SW 1271 (cell line): ENCODE results near the gene ORMDL3.

ENCODE experiments used
- DNase-seq, 2 experiments: peaks; one replicate each; lab custom pipeline; 2025; lab: John Stamatoyannopoulos, UW

Gene ORMDL3

DNA sequence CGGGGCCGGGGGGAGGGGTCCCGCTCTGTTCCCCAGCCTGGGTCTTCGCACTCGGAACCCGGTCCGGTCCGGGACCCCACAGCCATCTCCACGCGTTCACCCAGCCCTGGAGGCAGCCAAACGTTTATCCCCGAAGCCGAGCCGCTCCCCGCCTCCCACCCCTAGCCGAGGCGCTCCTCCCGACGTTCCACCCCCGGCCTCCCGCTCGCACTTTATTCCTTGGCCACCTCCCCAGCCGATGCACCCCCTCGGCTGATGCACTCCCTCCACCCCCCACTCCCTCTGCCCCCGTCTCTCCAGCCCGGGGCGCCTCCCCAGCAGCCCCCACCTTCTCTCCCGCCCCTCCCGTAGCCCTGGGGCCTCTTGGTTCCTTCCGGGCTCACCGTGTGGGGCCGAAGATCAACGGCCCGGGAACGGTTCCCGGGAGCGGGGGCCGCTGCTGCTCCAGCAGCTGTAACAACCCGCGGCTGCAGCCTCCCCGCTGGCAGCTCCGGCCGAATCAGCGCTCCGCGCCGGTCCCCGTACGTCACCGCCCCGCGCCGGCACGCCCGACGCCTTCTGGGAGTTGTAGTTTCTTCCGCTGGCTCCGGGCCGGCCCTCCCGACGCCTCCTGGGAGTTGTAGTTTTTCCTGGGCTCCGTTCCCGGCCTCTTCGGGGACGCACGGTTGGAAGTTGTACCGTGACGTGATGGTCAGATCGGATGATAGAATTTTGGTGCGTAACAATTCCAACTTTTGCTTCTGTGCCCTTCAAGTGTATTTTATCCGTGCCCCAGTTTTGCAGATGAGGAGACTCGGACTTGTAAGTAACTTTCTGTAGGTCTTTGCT lies at the start of gene ORMDL3, which contains the start of gene LRRC3C:
ORMDL3 (minus strand) TSS at position 501 of the 828 bp plus-strand sequence. CDS start 3,398 bp downstream, outside the sequence.
LRRC3C (plus strand) TSS at position 632 of the 828 bp plus-strand sequence. CDS start 13,792 bp downstream, outside the sequence.
- peak; percentile 43 to 85 for DNase-seq

GRCh38 chr17:39975801-39976200 lies 48.4 kb upstream of the ORMDL3 start:
- DNase-seq: no peak

DNA sequence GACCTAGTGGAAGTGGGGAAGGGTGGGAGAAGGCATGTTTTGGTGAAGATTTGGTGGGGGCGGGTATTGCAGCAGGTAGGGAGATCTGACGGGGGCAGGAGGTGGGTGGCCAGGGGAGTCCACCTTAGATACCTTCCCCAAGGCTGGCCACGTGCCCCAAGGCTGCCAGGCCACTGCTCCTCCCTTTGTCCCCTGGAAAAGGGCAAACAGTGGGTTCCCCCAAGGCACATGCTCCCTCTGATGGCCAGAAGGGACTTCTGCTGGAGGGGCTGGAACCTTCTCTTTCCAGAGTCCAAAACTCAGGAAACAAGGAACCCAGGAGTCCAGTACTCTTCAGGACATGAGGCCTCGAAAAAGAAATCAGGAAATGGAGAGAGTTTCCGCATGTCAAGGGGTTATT lies 47.0 kb upstream of the ORMDL3 start:
- no peak for DNase-seq

- DNase-seq: no peak
Measured at GRCh38 chr17:39973496-39973895, 46.1 kb upstream of the ORMDL3 start.

- DNase-seq: no peak
Measured at GRCh38 chr17:39972271-39972670, 44.9 kb upstream of the ORMDL3 start.

DNA sequence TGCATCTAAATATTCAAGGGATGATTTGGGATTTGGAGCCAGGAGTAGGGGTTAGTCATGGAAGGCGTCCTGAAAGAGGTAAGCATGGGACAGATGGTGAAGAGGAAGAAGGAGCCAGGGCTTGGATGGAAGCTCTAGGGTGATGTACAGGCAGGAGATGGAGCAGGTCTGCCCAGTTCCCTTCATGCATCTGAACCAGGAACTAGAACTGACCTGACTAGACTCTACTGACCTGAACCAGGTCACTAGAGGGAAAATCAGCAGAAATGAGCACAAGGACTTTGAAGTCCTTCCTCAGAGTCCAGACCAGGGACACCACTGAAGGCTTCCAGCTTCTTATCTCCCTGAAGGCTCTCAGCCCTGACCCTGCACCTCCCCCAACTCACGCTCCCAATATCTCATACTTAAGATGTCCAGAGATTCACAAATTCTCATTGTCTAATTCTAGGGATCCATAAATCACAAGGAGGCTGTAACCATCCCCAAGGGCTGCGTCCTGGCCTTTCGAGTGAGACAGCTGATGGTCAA lies 43.7 kb upstream of the ORMDL3 start:
- no peak for DNase-seq

GRCh38 chr17:39970157-39970692 lies 42.8 kb upstream of the ORMDL3 start:
- no peak for DNase-seq

- no peak for DNase-seq
Measured at GRCh38 chr17:39969375-39969774, 42.0 kb upstream of the ORMDL3 start.

GRCh38 chr17:39968761-39969160 lies 41.4 kb upstream of the ORMDL3 start:
- DNase-seq: no peak

GRCh38 chr17:39966771-39967170 lies 39.4 kb upstream of the ORMDL3 start:
- no peak for DNase-seq

- DNase-seq: no peak
Measured at GRCh38 chr17:39965017-39965699, 37.8 kb upstream of the ORMDL3 start.

DNA sequence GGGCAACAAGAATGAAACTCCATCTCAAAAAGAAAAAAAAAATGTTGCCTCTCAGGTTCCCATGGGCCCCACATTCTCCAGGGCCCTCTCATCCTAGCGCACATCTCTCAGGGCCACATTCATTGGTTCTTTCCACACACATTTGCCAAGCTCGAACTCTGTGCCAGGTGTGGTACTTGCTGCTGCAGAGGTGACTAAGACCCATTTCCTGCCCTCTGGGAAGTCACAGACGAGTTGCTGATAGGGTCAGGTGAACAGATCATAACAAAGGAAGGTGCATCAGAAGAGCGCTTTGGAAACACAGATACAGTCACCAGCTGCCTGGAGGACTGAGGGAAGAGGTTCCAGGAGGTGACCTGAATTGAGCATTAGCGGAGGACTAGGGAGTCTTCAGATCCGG lies 36.4 kb upstream of the ORMDL3 start:
- DNase-seq: no peak

DNA sequence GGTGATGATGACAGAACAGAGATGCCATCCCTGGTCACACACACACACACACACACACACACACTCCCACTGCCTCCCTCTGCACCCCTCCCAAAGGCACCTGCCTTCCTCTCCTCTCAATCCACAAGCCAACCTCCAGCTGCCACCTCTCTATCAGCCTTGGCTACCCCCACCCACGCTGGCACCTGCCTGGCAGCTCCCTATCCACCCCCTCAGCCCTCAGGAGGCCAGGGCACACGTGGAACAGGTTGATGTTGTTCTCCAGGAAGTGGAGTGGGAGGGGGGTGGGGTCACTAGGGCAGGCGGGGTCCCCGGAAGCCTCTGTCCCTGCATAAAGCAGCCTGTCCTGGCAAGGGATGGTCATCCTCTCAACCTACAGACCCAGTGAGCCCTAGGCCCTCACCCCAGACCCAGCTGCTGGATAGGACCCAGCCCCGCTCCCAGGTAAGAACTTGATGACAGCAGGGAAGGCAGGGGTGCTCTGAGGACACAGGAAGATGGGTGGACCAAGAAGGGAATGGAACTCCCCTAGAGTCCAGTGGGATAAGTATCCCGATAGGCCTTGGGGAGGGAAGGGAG lies 35.3 kb upstream of the ORMDL3 start, which contains the start of gene GSDMA:
GSDMA (plus strand) TSS at position 363 of the 579 bp plus-strand sequence. CDS start 2,684 bp downstream, outside the sequence.
- DNase-seq: no peak

- no peak for DNase-seq
Measured at GRCh38 chr17:39960524-39961041, 33.2 kb upstream of the ORMDL3 start.

DNA sequence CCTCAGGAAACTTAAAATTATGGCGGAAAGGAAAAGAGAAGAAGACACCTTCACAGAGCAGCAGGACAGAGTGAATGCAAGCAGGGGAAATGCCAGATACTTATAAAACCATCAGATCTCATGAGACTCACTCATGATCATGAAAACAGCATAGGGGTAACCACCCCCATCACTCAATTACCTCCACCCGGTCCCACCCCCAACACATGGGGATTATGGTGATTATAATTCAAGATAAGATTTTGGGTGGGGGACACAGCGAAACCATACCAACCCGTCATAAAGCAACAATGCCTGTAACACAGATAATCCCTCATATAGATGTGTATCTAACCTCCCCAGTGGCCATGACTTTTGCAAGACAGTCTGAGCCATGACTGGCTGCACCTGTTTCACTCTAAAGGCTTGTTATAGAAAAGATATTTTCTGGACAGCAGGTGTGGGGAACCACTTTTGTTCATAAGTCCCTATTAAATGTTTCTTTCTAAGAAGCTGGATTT lies 28.4 kb upstream of the ORMDL3 start:
- DNase-seq: no peak

GRCh38 chr17:39954876-39955275 lies 27.5 kb upstream of the ORMDL3 start:
- DNase-seq: no peak

- no peak for DNase-seq
Measured at GRCh38 chr17:39953471-39953888, 26.1 kb upstream of the ORMDL3 start.

DNA sequence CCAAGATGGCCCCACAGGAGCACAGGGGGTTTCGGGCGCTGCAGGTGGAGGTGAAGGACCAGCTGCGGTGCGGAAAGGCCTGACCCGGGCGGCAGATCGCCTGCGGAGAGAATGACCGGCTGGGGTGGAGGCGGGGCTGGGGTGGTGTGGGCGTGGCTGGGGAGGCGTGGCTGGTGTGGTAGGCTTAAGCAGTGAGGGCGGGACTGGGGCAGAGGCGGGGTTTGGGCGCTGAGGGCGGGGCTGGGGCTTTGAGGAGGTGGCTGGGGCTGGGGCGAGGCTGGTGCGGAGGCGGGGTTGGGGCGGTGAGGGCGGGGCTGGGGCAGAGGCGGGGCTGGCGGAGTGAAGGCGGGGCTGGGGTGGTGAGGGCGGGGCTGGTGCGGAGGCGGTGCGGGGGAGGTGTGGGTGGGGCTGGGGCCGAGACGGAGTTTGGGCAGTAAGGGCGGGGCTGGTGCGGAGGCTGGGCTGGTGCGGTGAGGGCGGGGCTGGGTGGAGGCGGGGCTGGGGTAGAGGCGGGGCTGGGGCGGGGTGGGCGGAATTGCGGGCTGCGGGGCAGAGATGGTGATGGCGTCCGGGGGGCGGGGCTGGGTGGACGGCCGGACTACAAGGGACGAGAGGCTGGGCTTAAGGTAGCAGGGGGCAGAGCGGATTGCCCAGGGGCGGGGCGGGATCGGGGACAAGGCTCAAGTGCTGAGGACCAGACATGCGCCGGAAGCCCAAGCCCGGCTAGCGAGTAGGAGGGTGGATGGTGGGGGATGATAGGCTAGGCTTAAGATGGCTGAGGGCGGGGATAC lies 25.5 kb upstream of the ORMDL3 start:
- peak in 1 of 2 experiments; percentile 77 for DNase-seq

GRCh38 chr17:39951924-39952679 lies 24.7 kb upstream of the ORMDL3 start:
- DNase-seq: no peak

DNA sequence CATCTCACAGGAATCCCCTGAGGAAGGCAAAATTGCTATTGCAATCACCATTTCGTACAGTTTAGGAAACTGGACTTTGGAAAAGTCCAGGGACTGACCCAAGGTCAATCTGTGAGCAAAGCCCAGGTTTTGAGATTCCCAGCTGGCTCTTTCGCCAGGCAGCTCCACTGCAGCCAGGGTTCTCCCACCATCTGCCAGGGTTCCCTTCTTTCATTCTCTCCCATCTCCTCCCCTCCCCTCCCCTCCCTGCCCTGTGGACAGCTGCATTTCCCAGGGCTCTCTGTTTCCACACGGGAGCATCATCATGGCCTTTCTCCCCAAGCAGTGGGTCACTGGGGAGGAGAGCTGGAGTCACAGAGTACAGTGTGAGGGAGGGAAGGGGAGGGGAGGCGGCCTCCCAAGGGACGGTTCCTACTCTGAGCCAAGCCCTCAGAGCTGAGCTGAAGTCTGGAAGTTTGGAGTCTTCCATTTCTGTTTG lies 23.5 kb upstream of the ORMDL3 start:
- no peak for DNase-seq
